Measurements from ENCODE around the gene PTTG1IP. TPM values are rescaled to one million over a fixed set of nuclear protein-coding genes. Genes with fewer than 3 reads are reported as not detected.

The PTTG1IP gene
- total and polyA plus RNA-seq, 2 of the 13 experiments (the other 11 are each of a cell fraction or from before 2014, with no cell fraction given), result 161 to 700 TPM

DNA sequence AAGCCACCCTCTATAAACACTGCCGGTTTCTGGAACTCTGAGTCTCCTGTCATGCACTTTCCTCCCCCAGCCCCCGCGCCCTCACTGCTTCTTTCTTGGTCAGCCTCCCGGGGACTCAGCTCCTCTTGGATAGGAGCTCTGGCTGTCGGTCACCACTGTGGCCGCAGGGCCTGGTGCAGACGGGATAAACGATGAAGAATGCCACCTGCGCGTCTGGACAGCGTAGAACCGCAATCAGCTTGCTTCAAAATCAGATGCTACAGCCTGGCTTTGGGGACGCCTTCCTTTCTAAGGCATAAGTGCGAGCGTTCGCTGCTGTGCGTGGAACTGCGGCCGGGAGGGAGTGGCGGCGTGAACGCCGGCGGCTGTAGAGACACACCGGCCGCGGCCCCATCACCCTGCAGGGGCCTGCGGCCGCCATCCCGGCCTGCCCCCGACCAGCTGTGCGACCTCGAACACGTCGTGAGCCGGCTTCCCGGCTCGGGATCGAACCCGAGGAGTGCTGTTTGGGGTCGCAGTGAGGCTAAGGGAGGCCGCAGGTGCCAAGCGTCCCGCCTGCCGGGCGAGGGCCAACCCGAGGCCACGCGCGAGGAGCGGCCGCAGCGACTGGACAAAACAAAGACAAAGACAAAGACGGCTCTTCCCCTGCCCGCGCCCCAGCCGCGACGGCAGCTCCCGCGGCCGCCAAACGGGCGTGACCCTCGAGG, 688 bp downstream of the PTTG1IP start (continued):
- peak; percentile 91; the same call in 1 of the 2 replicates for TF ChIP-seq ZNF790 (CRISPR knock-in tag; IDR thresholded peaks at IDR 0.05; ENCODE audit: borderline replicate concordance)
- TF ChIP-seq HNRNPK (IDR thresholded peaks at IDR 0.05; ENCODE audit: low read depth, low read length, poor library complexity, severe bottlenecking), result no peak
- TF ChIP-seq, protein P1, sequence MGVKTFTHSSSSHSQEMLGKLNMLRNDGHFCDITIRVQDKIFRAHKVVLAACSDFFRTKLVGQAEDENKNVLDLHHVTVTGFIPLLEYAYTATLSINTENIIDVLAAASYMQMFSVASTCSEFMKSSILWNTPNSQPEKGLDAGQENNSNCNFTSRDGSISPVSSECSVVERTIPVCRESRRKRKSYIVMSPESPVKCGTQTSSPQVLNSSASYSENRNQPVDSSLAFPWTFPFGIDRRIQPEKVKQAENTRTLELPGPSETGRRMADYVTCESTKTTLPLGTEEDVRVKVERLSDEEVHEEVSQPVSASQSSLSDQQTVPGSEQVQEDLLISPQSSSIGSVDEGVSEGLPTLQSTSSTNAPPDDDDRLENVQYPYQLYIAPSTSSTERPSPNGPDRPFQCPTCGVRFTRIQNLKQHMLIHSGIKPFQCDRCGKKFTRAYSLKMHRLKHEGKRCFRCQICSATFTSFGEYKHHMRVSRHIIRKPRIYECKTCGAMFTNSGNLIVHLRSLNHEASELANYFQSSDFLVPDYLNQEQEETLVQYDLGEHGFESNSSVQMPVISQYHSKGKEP (CRISPR knock-in tag; IDR thresholded peaks at IDR 0.05), result no peak
- no peak for TF ChIP-seq CCAR2 (optimal IDR thresholded peaks at IDR 0.05; ENCODE audit: low read depth, low read length)
- 0 out of 2 replicates have a peak, but pooled peaks have one; percentile 11 for TF ChIP-seq SALL1 (CRISPR knock-in tag; IDR thresholded peaks at IDR 0.05)
- TF ChIP-seq ZNF207 (IDR thresholded peaks at IDR 0.05; ENCODE audit: borderline replicate concordance), result no peak
- TF ChIP-seq ZSCAN9 (CRISPR knock-in tag; IDR thresholded peaks at IDR 0.05; ENCODE audit: borderline replicate concordance), result no peak
- 0 out of 2 replicates have a peak, but pooled peaks have one; percentile 29 for TF ChIP-seq NR0B2 (CRISPR knock-in tag; IDR thresholded peaks at IDR 0.05)
- TF ChIP-seq, protein P2, sequence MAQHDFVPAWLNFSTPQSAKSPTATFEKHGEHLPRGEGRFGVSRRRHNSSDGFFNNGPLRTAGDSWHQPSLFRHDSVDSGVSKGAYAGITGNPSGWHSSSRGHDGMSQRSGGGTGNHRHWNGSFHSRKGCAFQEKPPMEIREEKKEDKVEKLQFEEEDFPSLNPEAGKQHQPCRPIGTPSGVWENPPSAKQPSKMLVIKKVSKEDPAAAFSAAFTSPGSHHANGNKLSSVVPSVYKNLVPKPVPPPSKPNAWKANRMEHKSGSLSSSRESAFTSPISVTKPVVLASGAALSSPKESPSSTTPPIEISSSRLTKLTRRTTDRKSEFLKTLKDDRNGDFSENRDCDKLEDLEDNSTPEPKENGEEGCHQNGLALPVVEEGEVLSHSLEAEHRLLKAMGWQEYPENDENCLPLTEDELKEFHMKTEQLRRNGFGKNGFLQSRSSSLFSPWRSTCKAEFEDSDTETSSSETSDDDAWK (CRISPR knock-in tag; IDR thresholded peaks at IDR 0.05), result no peak
- TF ChIP-seq, protein P3, sequence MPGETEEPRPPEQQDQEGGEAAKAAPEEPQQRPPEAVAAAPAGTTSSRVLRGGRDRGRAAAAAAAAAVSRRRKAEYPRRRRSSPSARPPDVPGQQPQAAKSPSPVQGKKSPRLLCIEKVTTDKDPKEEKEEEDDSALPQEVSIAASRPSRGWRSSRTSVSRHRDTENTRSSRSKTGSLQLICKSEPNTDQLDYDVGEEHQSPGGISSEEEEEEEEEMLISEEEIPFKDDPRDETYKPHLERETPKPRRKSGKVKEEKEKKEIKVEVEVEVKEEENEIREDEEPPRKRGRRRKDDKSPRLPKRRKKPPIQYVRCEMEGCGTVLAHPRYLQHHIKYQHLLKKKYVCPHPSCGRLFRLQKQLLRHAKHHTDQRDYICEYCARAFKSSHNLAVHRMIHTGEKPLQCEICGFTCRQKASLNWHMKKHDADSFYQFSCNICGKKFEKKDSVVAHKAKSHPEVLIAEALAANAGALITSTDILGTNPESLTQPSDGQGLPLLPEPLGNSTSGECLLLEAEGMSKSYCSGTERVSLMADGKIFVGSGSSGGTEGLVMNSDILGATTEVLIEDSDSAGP (CRISPR knock-in tag; IDR thresholded peaks at IDR 0.05; ENCODE audit: borderline replicate concordance), result no peak
- TF ChIP-seq ZBTB37 (CRISPR knock-in tag; IDR thresholded peaks at IDR 0.05), result no peak
- TF ChIP-seq THRA (CRISPR knock-in tag; IDR thresholded peaks at IDR 0.05; ENCODE audit: borderline replicate concordance), result no peak
- TF ChIP-seq TRAFD1 (CRISPR knock-in tag; IDR thresholded peaks at IDR 0.05; ENCODE audit: borderline replicate concordance), result no peak
- TF ChIP-seq ZNF513 (CRISPR knock-in tag; conservative IDR thresholded peaks at IDR 0.05), result no peak
- no peak for TF ChIP-seq MATR3 (CRISPR knock-in tag; IDR thresholded peaks at IDR 0.05)

Data from HepG2 (cell line).